WTC11 (cell line): ENCODE measurements around the gene CBLL2. TPM values are rescaled to one million over a fixed set of nuclear protein-coding genes. Genes with fewer than 3 reads are reported as not detected.
"Not testable (repeated sequence)": the region's sequence is repeated elsewhere in the genome, so short reads cannot be mapped to it uniquely, and the experiment has no call there.

Source experiments
- ATAC-seq: fragments of 200-7000 bp; cut with Tn5 transposase; 2 replicates; pipeline ENCODE4 v1.10.0; 2021; ENCODE audit warnings: mild to moderate bottlenecking, moderate library complexity
- CTCF ChIA-PET: fragments of 300-600 bp; sonication (Branson Sonifier 250); formaldehyde crosslinking; loops from one replicate; lab custom pipeline; 2021; ENCODE audit warnings: antibody characterized with exemption; lab: Charles Lee
- POLR2A ChIA-PET: fragments of 350-600 bp; sonication (Branson Sonifier 250); formaldehyde crosslinking; loops from one replicate; lab custom pipeline; 2021; ENCODE audit warnings: antibody characterized with exemption; lab: Charles Lee
- DNase-seq: peaks from one replicate; pipeline ENCODE4 v3.0.0; 2021; ENCODE audit warnings: low spot score
- H3K27ac Mint-ChIP-seq: 2 replicates; pipeline ENCODE4 v1.8.0; 2021; ENCODE audit warnings: mixed read lengths
- H3K27me3 Mint-ChIP-seq: 2 replicates; pipeline ENCODE4 v1.8.0; 2021; ENCODE audit warnings: low read depth, mild to moderate bottlenecking, moderate library complexity, mixed read lengths
- H3K36me3 Mint-ChIP-seq: 2 replicates; pipeline ENCODE4 v1.8.0; 2021; ENCODE audit warnings: mixed read lengths
- H3K4me1 Mint-ChIP-seq: 2 replicates; pipeline ENCODE4 v1.8.0; 2022; ENCODE audit warnings: mixed read lengths
- H3K4me3 Mint-ChIP-seq: 2 replicates; pipeline ENCODE4 v1.8.0; 2021; ENCODE audit warnings: mild to moderate bottlenecking, moderate library complexity, mixed read lengths
- H3K9me3 Mint-ChIP-seq: 2 replicates; pipeline ENCODE4 v1.8.0; 2021; ENCODE audit warnings: mixed read lengths
- ATF3 ChIP-seq: sonication (generic); formaldehyde crosslinking; conservative IDR thresholded peaks from 2 replicates; pipeline ENCODE4 v1.8.1; 2022; ENCODE audit warnings: mild to moderate bottlenecking, missing genetic modification reagents
- CDX4 ChIP-seq: fragments of 250-450 bp; sonication (Bioruptor Pico); IDR thresholded peaks from 2 replicates; pipeline ENCODE4 v1.9.0; 2021; ENCODE audit warnings: moderate library complexity, mild to moderate bottlenecking, inconsistent platforms, borderline replicate concordance
- CREB1 ChIP-seq: sonication (generic); formaldehyde crosslinking; IDR thresholded peaks from 2 replicates; pipeline ENCODE4 v1.8.0; 2023; ENCODE audit warnings: mild to moderate bottlenecking, missing genetic modification reagents
- E2F1 ChIP-seq: sonication (generic); formaldehyde crosslinking; IDR thresholded peaks from 2 replicates; pipeline ENCODE4 v1.8.0; 2022; ENCODE audit warnings: mild to moderate bottlenecking, missing genetic modification reagents
- E2F5 ChIP-seq: sonication (generic); formaldehyde crosslinking; IDR thresholded peaks from 2 replicates; pipeline ENCODE4 v1.8.1; 2022; ENCODE audit warnings: mild to moderate bottlenecking, moderate library complexity, missing genetic modification reagents
- EMX1 ChIP-seq: fragments of 250-450 bp; sonication (Bioruptor Pico); IDR thresholded peaks from 2 replicates; pipeline ENCODE4 v1.8.0; 2021; ENCODE audit warnings: mild to moderate bottlenecking
- ESRRA ChIP-seq: sonication (generic); formaldehyde crosslinking; IDR thresholded peaks from 2 replicates; pipeline ENCODE4 v1.8.1; 2022; ENCODE audit warnings: mild to moderate bottlenecking, missing genetic modification reagents, borderline replicate concordance
- GRHL2 ChIP-seq: fragments of 250-450 bp; sonication (Bioruptor Pico); IDR thresholded peaks from 2 replicates; pipeline ENCODE4 v1.8.0; 2022; ENCODE audit warnings: mild to moderate bottlenecking, moderate library complexity; ENCODE audit not compliant: insufficient replicate concordance, severe bottlenecking
- HMGA2 ChIP-seq: fragments of 250-450 bp; sonication (Bioruptor Pico); IDR thresholded peaks from 2 replicates; pipeline ENCODE4 v1.4.0; 2021; ENCODE audit warnings: mild to moderate bottlenecking, moderate library complexity
- IRF1 ChIP-seq: sonication (generic); formaldehyde crosslinking; IDR thresholded peaks from 2 replicates; pipeline ENCODE4 v1.8.0; 2023; ENCODE audit warnings: missing genetic modification reagents
- JUN ChIP-seq: sonication (generic); formaldehyde crosslinking; IDR thresholded peaks from 2 replicates; pipeline ENCODE4 v1.8.0; 2023; ENCODE audit warnings: mild to moderate bottlenecking, missing genetic modification reagents
- MLX ChIP-seq: sonication (generic); formaldehyde crosslinking; IDR thresholded peaks from 2 replicates; pipeline ENCODE4 v1.8.1; 2023; ENCODE audit warnings: mild to moderate bottlenecking, missing genetic modification reagents, moderate library complexity
- NFE2L1 ChIP-seq: sonication (generic); formaldehyde crosslinking; IDR thresholded peaks from 2 replicates; pipeline ENCODE4 v1.8.1; 2023; ENCODE audit warnings: missing genetic modification reagents
- NR2C2 ChIP-seq: sonication (generic); formaldehyde crosslinking; IDR thresholded peaks from 2 replicates; pipeline ENCODE4 v1.8.0; 2022; ENCODE audit warnings: mild to moderate bottlenecking, missing genetic modification reagents
- NR3C1 ChIP-seq: sonication (generic); formaldehyde crosslinking; conservative IDR thresholded peaks from 2 replicates; pipeline ENCODE4 v1.8.1; 2023; ENCODE audit warnings: low read depth, mild to moderate bottlenecking, missing genetic modification reagents
- SOX15 ChIP-seq: fragments of 250-450 bp; sonication (Bioruptor Pico); IDR thresholded peaks from 2 replicates; pipeline ENCODE4 v1.9.0; 2021; ENCODE audit warnings: mild to moderate bottlenecking
- SP1 ChIP-seq: sonication (generic); formaldehyde crosslinking; conservative IDR thresholded peaks from 2 replicates; pipeline ENCODE4 v1.8.1; 2022; ENCODE audit warnings: missing genetic modification reagents
- USF1 ChIP-seq: sonication (generic); formaldehyde crosslinking; IDR thresholded peaks from 2 replicates; pipeline ENCODE4 v1.8.0; 2022; ENCODE audit warnings: mild to moderate bottlenecking, missing genetic modification reagents
- ZNF317 ChIP-seq: sonication (generic); formaldehyde crosslinking; IDR thresholded peaks from 2 replicates; pipeline ENCODE4 v1.8.1; 2023; ENCODE audit warnings: low read depth, mild to moderate bottlenecking, moderate library complexity, missing genetic modification reagents, borderline replicate concordance
- ZNF416 ChIP-seq: fragments of 250-450 bp; sonication (Bioruptor Pico); IDR thresholded peaks from 2 replicates; pipeline ENCODE4 v1.9.0; 2021; ENCODE audit warnings: mild to moderate bottlenecking, inconsistent platforms
- ZNF423 ChIP-seq: fragments of 250-450 bp; sonication (Bioruptor Pico); IDR thresholded peaks from 2 replicates; pipeline ENCODE4 v2.1.2; 2022; ENCODE audit warnings: mild to moderate bottlenecking, moderate library complexity
- total RNA-seq: library from RNA; stranded (reverse); gene quantifications from 3 replicates; pipeline ENCODE4 v1.2.3, GENCODE V29; 2021

The CBLL2 gene
- total RNA-seq, 1 experiment from 2014 or later, result not detected

GRCh38 chrX:22276781-22277180, 4.1 kb downstream of the CBLL2 start:
- ChIA-PET CTCF (interaction anchor here (0.7 kb wide), 1 partner anchor 177 kb away, joined by 3 read pairs; no protein-coding TSS in a partner anchor), POLR2A (no interaction called here)
- no peak for ATAC-seq
- TF ChIP-seq GRHL2, result no peak
- no peak for TF ChIP-seq E2F1 (CRISPR knock-in tag)
- no peak for TF ChIP-seq SP1 (CRISPR knock-in tag)
- TF ChIP-seq ZNF416 (CRISPR knock-in tag), result no peak
- no peak for TF ChIP-seq NR2C2 (CRISPR knock-in tag)
- TF ChIP-seq ATF3, result no peak
- no peak for TF ChIP-seq SOX15 (CRISPR knock-in tag)
- no peak for TF ChIP-seq USF1 (CRISPR knock-in tag)
- TF ChIP-seq CDX4 (CRISPR knock-in tag), result no peak
- peaks cover 3% of the 10 kb centered on the region; the same call in 1 of the 2 replicates for H3K9me3 Mint-ChIP-seq
- no peak overlapping the region for H3K27ac Mint-ChIP-seq
- no peak for DNase-seq
- H3K36me3 Mint-ChIP-seq, result no peaks in the 10 kb centered on the region
- H3K4me3 Mint-ChIP-seq, result no peak overlapping the region
- no peaks in the 10 kb centered on the region for H3K27me3 Mint-ChIP-seq
- no peaks in the 10 kb centered on the region for H3K4me1 Mint-ChIP-seq

GRCh38 chrX:22278375-22278774, 5.7 kb downstream of the CBLL2 start:
- Mint-ChIP-seq H3K36me3 (peaks cover 4% of the 10 kb centered on the region), H3K27me3 (no peaks in the 10 kb centered on the region), H3K27ac (no peak overlapping the region), H3K9me3 (peaks cover 14% of the 10 kb centered on the region), H3K4me1 (no peaks in the 10 kb centered on the region), H3K4me3 (no peak overlapping the region)
- DNase-seq, result no peak
- ATAC-seq, result peak; percentile 82
- TF ChIP-seq SP1 (CRISPR knock-in tag) (no peak), CREB1 (CRISPR knock-in tag) (no peak), ZNF423 (CRISPR knock-in tag) (no peak), E2F5 (no peak), NR3C1 (no peak), NFE2L1 (no peak), EMX1 (CRISPR knock-in tag) (no peak), IRF1 (CRISPR knock-in tag) (no peak)
- TF ChIP-seq, all 79 proteins: peak for 0
- ChIA-PET POLR2A (no interaction called here), CTCF (interaction anchor here (0.8 to 1.1 kb wide), 4 partner anchors 44 to 293 kb away, joined by 3 to 9 read pairs (median 4); no protein-coding TSS in a partner anchor)

GRCh38 chrX:22289209-22289608, 16.5 kb downstream of the CBLL2 start:
- H3K27me3 Mint-ChIP-seq, H3K4me3 Mint-ChIP-seq, CTCF ChIA-PET, DNase-seq, H3K4me1 Mint-ChIP-seq, ATAC-seq, H3K27ac Mint-ChIP-seq, POLR2A ChIA-PET: not testable (repeated sequence)
- H3K36me3 Mint-ChIP-seq, result peaks cover 11% of the 10 kb centered on the region
- peaks cover 21% of the 10 kb centered on the region for H3K9me3 Mint-ChIP-seq

GRCh38 chrX:22296871-22297270, 24.2 kb downstream of the CBLL2 start:
- 0 out of 2 replicates have a peak, but pooled peaks cover 7% of the 10 kb centered on the region for H3K9me3 Mint-ChIP-seq
- no peak for DNase-seq
- H3K4me1 Mint-ChIP-seq, result peaks cover 29% of the 10 kb centered on the region
- CTCF ChIA-PET, result no interaction called here
- H3K27me3 Mint-ChIP-seq, result no peaks in the 10 kb centered on the region
- no peak for ATAC-seq
- no peak overlapping the region for H3K27ac Mint-ChIP-seq
- H3K36me3 Mint-ChIP-seq, result no peaks in the 10 kb centered on the region
- no peak overlapping the region for H3K4me3 Mint-ChIP-seq
- no peak for TF ChIP-seq E2F1 (CRISPR knock-in tag)
- no peak for TF ChIP-seq ESRRA (CRISPR knock-in tag)
- no peak for TF ChIP-seq HMGA2
- no peak for TF ChIP-seq E2F5
- no peak for TF ChIP-seq MLX (CRISPR knock-in tag)
- TF ChIP-seq ZNF416 (CRISPR knock-in tag), result no peak
- no peak for TF ChIP-seq ZNF317
- TF ChIP-seq JUN, result no peak
- POLR2A ChIA-PET, result no interaction called here
